SK-N-SH treated with all-trans-retinoic acid at 6 μM for 48 hours (cell line): ENCODE data around the gene RAB8A.

Experiments
- ARNTL ChIP-seq: fragments of 450-650 bp; formaldehyde crosslinking; IDR thresholded peaks from 2 replicates; pipeline ENCODE4 v1.5.0; 2020; ENCODE audit warnings: low read depth, mild to moderate bottlenecking, moderate library complexity, borderline replicate concordance
- ESRRG ChIP-seq: fragments of 250-450 bp; sonication (Bioruptor Pico); IDR thresholded peaks from 2 replicates; pipeline ENCODE4 v1.6.1; 2021; ENCODE audit warnings: mild to moderate bottlenecking
- GLIS3 ChIP-seq: fragments of 250-450 bp; sonication (Bioruptor Pico); IDR thresholded peaks from 2 replicates; pipeline ENCODE4 v1.5.0; 2020; ENCODE audit warnings: mild to moderate bottlenecking, moderate library complexity
- PATZ1 ChIP-seq: fragments of 250-450 bp; sonication (Bioruptor Pico); IDR thresholded peaks from 2 replicates; pipeline ENCODE4 v1.8.0; 2020; ENCODE audit warnings: mild to moderate bottlenecking, moderate library complexity, borderline replicate concordance
- POU6F1 ChIP-seq: fragments of 250-450 bp; sonication (Bioruptor Pico); IDR thresholded peaks from 2 replicates; pipeline ENCODE4 v1.8.0; 2021; ENCODE audit warnings: low read depth, mild to moderate bottlenecking, moderate library complexity, borderline replicate concordance
- RARB ChIP-seq: fragments of 250-450 bp; sonication (Bioruptor Pico); IDR thresholded peaks from 2 replicates; pipeline ENCODE4 v1.8.0; 2021; ENCODE audit warnings: mild to moderate bottlenecking, moderate library complexity
- SNAI2 ChIP-seq: fragments of 250-450 bp; sonication (Bioruptor Pico); IDR thresholded peaks from 2 replicates; pipeline ENCODE4 v1.5.0; 2020; ENCODE audit warnings: mild to moderate bottlenecking, moderate library complexity
- TCF4 ChIP-seq: fragments of 250-450 bp; sonication (Bioruptor Pico); IDR thresholded peaks from 2 replicates; pipeline ENCODE4 v1.8.0; 2021; ENCODE audit warnings: mild to moderate bottlenecking, moderate library complexity, borderline replicate concordance
- TOX ChIP-seq: fragments of 250-450 bp; sonication (Bioruptor Pico); IDR thresholded peaks from 2 replicates; pipeline ENCODE4 v1.8.0; 2021; ENCODE audit warnings: mild to moderate bottlenecking, moderate library complexity, borderline replicate concordance
- TSHZ2 ChIP-seq: fragments of 250-450 bp; sonication (Bioruptor Pico); IDR thresholded peaks from 2 replicates; pipeline ENCODE4 v1.5.0; 2020; ENCODE audit warnings: mild to moderate bottlenecking, moderate library complexity
- ZC3H10 ChIP-seq: fragments of 250-450 bp; sonication (Bioruptor Pico); IDR thresholded peaks from 2 replicates; pipeline ENCODE4 v1.5.1; 2021; ENCODE audit warnings: mild to moderate bottlenecking, moderate library complexity
- ZFP3 ChIP-seq: fragments of 250-450 bp; sonication (Bioruptor Pico); IDR thresholded peaks from 2 replicates; pipeline ENCODE4 v1.5.0; 2020; ENCODE audit warnings: mild to moderate bottlenecking, moderate library complexity
- ZFP30 ChIP-seq: fragments of 450-650 bp; formaldehyde crosslinking; IDR thresholded peaks from 2 replicates; pipeline ENCODE4 v1.5.0; 2022; ENCODE audit warnings: mild to moderate bottlenecking, moderate library complexity
- ZNF70 ChIP-seq: fragments of 450-650 bp; formaldehyde crosslinking; IDR thresholded peaks from 2 replicates; pipeline ENCODE4 v1.5.0; 2020; ENCODE audit warnings: mild to moderate bottlenecking, moderate library complexity

GRCh38 chr19:16104722-16105121 lies 7.0 kb upstream of the RAB8A start:
- TF ChIP-seq TOX (CRISPR knock-in tag) (no peak), SNAI2 (CRISPR knock-in tag) (no peak), ZFP3 (CRISPR knock-in tag) (no peak), PATZ1 (CRISPR knock-in tag) (no peak), ESRRG (CRISPR knock-in tag) (no peak), GLIS3 (CRISPR knock-in tag) (no peak), TSHZ2 (CRISPR knock-in tag) (no peak), RARB (CRISPR knock-in tag) (no peak), ZNF70 (CRISPR knock-in tag) (no peak), TCF4 (no peak), ZC3H10 (CRISPR knock-in tag) (no peak), POU6F1 (CRISPR knock-in tag) (no peak), ZFP30 (no peak), ARNTL (no peak)
